MM.1S (cell line): ENCODE measurements around the gene UGT2B15.
"Not testable (repeated sequence)": the region's sequence is repeated elsewhere in the genome, so short reads cannot be mapped to it uniquely, and the experiment has no call there.

Source experiments
- DNase-seq: peaks from one replicate; pipeline ENCODE4 v3.0.0-alpha.2; 2015
- H2AFZ ChIP-seq: fragments of 300-600 bp; sonication (generic); 2 replicates; pipeline ENCODE4 v1.6.0; 2016; ENCODE audit warnings: antibody characterized with exemption, low read length
- H3F3A ChIP-seq: fragments of 300-600 bp; sonication (generic); 2 replicates; pipeline ENCODE4 v1.6.1; 2016; ENCODE audit warnings: mild to moderate bottlenecking, antibody characterized with exemption, low read length, moderate library complexity, mixed read lengths; ENCODE audit not compliant: insufficient read depth
- H3K27ac ChIP-seq: fragments of 300-600 bp; sonication (generic); 2 replicates; pipeline ENCODE4 v1.5.1; 2016; ENCODE audit warnings: mild to moderate bottlenecking, low read length
- H3K27me3 ChIP-seq: fragments of 300-600 bp; sonication (generic); replicated peaks from 2 replicates; pipeline ENCODE4 v1.6.0; 2016; ENCODE audit warnings: low read length; ENCODE audit not compliant: insufficient read depth
- H3K36me3 ChIP-seq: fragments of 300-600 bp; sonication (generic); replicated peaks from 2 replicates; pipeline ENCODE4 v1.6.1; 2016; ENCODE audit warnings: mild to moderate bottlenecking, low read length, mixed read lengths; ENCODE audit not compliant: insufficient read depth
- H3K4me1 ChIP-seq: fragments of 300-600 bp; sonication (generic); 2 replicates; pipeline ENCODE4 v1.6.1; 2016; ENCODE audit warnings: low read length, mixed read lengths
- H3K4me2 ChIP-seq: fragments of 300-600 bp; sonication (generic); 2 replicates; pipeline ENCODE4 v1.6.0; 2016; ENCODE audit warnings: low read depth, low read length
- H3K4me3 ChIP-seq: fragments of 300-600 bp; sonication (generic); 2 replicates; pipeline ENCODE4 v1.5.1; 2016; ENCODE audit warnings: low read length, mixed read lengths
- H3K79me2 ChIP-seq: fragments of 300-600 bp; sonication (generic); 2 replicates; pipeline ENCODE4 v1.6.1; 2016; ENCODE audit warnings: mixed run types, low read length, mixed read lengths
- H3K9ac ChIP-seq: fragments of 300-600 bp; sonication (generic); 2 replicates; pipeline ENCODE4 v1.6.1; 2016; ENCODE audit warnings: low read length, mixed read lengths
- H3K9me2 ChIP-seq: fragments of 300-600 bp; sonication (generic); replicated peaks from 2 replicates; pipeline ENCODE4 v1.6.1; 2016; ENCODE audit warnings: mild to moderate bottlenecking, low read length, mixed read lengths; ENCODE audit not compliant: insufficient read depth
- H3K9me3 ChIP-seq: fragments of 300-600 bp; sonication (generic); replicated peaks from 2 replicates; pipeline ENCODE4 v1.6.1; 2016; ENCODE audit warnings: mild to moderate bottlenecking, low read length, mixed read lengths; ENCODE audit not compliant: insufficient read depth
- H4K20me1 ChIP-seq: fragments of 300-600 bp; sonication (generic); 2 replicates; pipeline ENCODE4 v1.6.1; 2016; ENCODE audit warnings: mild to moderate bottlenecking, low read length, moderate library complexity, mixed read lengths; ENCODE audit not compliant: insufficient read depth
- CTCF ChIP-seq: fragments of 300-600 bp; sonication (generic); IDR thresholded peaks from 2 replicates; pipeline ENCODE4 v1.5.1; 2016; ENCODE audit warnings: antibody characterized with exemption, low read length, mixed read lengths
- EZH2 ChIP-seq: fragments of 300-600 bp; sonication (generic); optimal IDR thresholded peaks from 2 replicates; pipeline ENCODE3; 2017; ENCODE audit warnings: low read depth, mild to moderate bottlenecking, antibody characterized with exemption, low read length, mixed read lengths
- EZH2phosphoT487 ChIP-seq: fragments of 300-600 bp; sonication (generic); IDR thresholded peaks from 2 replicates; pipeline ENCODE4 v1.6.1; 2018; ENCODE audit warnings: antibody characterized with exemption, low read length

Gene UGT2B15

GRCh38 chr4:68630371-68630770, 40.1 kb downstream of the UGT2B15 start:
- Histone ChIP-seq H4K20me1 (no peaks in the 10 kb centered on the region), H3K4me3 (no peak overlapping the region), H3F3A (no peaks in the 10 kb centered on the region), H3K9me3 (no peaks in the 10 kb centered on the region), H2AFZ (no peak overlapping the region), H3K79me2 (no peaks in the 10 kb centered on the region), H3K27ac (no peak overlapping the region), H3K4me1 (no peaks in the 10 kb centered on the region), H3K9ac (no peak overlapping the region), H3K9me2 (no peaks in the 10 kb centered on the region), H3K27me3 (no peaks in the 10 kb centered on the region), H3K4me2 (no peak overlapping the region), H3K36me3 (no peaks in the 10 kb centered on the region)
- TF ChIP-seq EZH2 = no peak
- TF ChIP-seq EZH2phosphoT487 = no peak
- no peak for TF ChIP-seq CTCF
- no peak for DNase-seq

- not testable (repeated sequence) for DNase-seq, H3F3A ChIP-seq, H3K36me3 ChIP-seq, H3K4me1 ChIP-seq, H4K20me1 ChIP-seq, H3K9ac ChIP-seq, H3K9me2 ChIP-seq, H3K9me3 ChIP-seq, H2AFZ ChIP-seq, H3K27me3 ChIP-seq, H3K79me2 ChIP-seq, H3K4me3 ChIP-seq, H3K4me2 ChIP-seq, H3K27ac ChIP-seq
Measured at GRCh38 chr4:68622731-68623130, 47.7 kb downstream of the UGT2B15 start.

- TF ChIP-seq EZH2phosphoT487 (no peak), CTCF (no peak), EZH2 (no peak)
- no peaks in the 10 kb centered on the region for H3K27me3 ChIP-seq
- H3K9ac ChIP-seq = no peak overlapping the region
- H3K4me2 ChIP-seq = no peak overlapping the region
- no peaks in the 10 kb centered on the region for H3F3A ChIP-seq
- DNase-seq = no peak
- no peak overlapping the region for H3K27ac ChIP-seq
- no peaks in the 10 kb centered on the region for H3K79me2 ChIP-seq
- H3K9me2 ChIP-seq = no peaks in the 10 kb centered on the region
- no peak overlapping the region for H2AFZ ChIP-seq
- H3K9me3 ChIP-seq = no peaks in the 10 kb centered on the region
- H3K4me1 ChIP-seq = peaks cover 4% of the 10 kb centered on the region; the same call in 1 of the 2 replicates
- H4K20me1 ChIP-seq = no peaks in the 10 kb centered on the region
- no peak overlapping the region for H3K4me3 ChIP-seq
- no peaks in the 10 kb centered on the region for H3K36me3 ChIP-seq
Measured at GRCh38 chr4:68617003-68617698, 53.3 kb downstream of the UGT2B15 start.

- Histone ChIP-seq H3K9me3 (no peaks in the 10 kb centered on the region), H3K27me3 (no peaks in the 10 kb centered on the region), H3K27ac (no peak overlapping the region), H3K4me1 (peaks cover 8% of the 10 kb centered on the region; the same call in 1 of the 2 replicates), H3F3A (no peaks in the 10 kb centered on the region), H3K4me2 (no peak overlapping the region), H3K36me3 (no peaks in the 10 kb centered on the region), H4K20me1 (no peaks in the 10 kb centered on the region), H3K4me3 (no peak overlapping the region), H3K79me2 (no peaks in the 10 kb centered on the region), H2AFZ (no peak overlapping the region), H3K9ac (no peak overlapping the region), H3K9me2 (no peaks in the 10 kb centered on the region)
- no peak for DNase-seq
- TF ChIP-seq CTCF = no peak
- no peak for TF ChIP-seq EZH2
- no peak for TF ChIP-seq EZH2phosphoT487
Measured at GRCh38 chr4:68615699-68616422, 54.6 kb downstream of the UGT2B15 start.
